Subcutaneous abdominal adipose tissue (tissue), 5 donors: ENCODE data around the gene GCG.

Experiments used
- H3K27ac ChIP-seq: one replicate; pipeline ENCODE4 v1.7.0; 2013; ENCODE audit warnings: low read depth, mild to moderate bottlenecking, inconsistent platforms, low read length, moderate library complexity
- H3K27me3 ChIP-seq, 5 donors: one replicate each; pipeline ENCODE4 v1.7.0; 2013; ENCODE audit warnings: low read length in 5 of 5, inconsistent platforms in 1 of 5; ENCODE audit not compliant: control insufficient read depth in 5 of 5, insufficient read depth in 4 of 5
- H3K36me3 ChIP-seq, 5 donors: one replicate each; pipeline ENCODE4 v1.7.0; 2013; ENCODE audit warnings: low read length in 5 of 5; ENCODE audit not compliant: control insufficient read depth in 5 of 5, insufficient read depth in 5 of 5
- H3K4me1 ChIP-seq, 5 donors: one replicate each; pipeline ENCODE4 v1.7.0; 2013; ENCODE audit warnings: low read length in 5 of 5, mild to moderate bottlenecking in 3 of 5, moderate library complexity in 1 of 5; ENCODE audit not compliant: control insufficient read depth in 5 of 5, insufficient read depth in 5 of 5
- H3K4me3 ChIP-seq, 5 donors: one replicate each; pipeline ENCODE4 v1.7.0; 2013; ENCODE audit warnings: low read length in 5 of 5, low read depth in 1 of 5
- H3K9ac ChIP-seq, 5 donors: one replicate each; pipeline ENCODE4 v1.7.0; 2013; ENCODE audit warnings: low read length in 5 of 5, mild to moderate bottlenecking in 4 of 5, moderate library complexity in 3 of 5
- H3K9me3 ChIP-seq, 5 donors: one replicate each; pipeline ENCODE4 v1.7.0; 2013; ENCODE audit warnings: low read length in 5 of 5; ENCODE audit not compliant: control insufficient read depth in 5 of 5
- donor health status: healthy.
- donor health status: healthy.
- donor health status: healthy.
- donor health status: healthy.
- donor health status: healthy.

Gene GCG

GRCh38 chr2:162106746-162107145, 45.3 kb downstream of the GCG start:
- no peaks in the 10 kb centered on the region for H3K27me3 ChIP-seq
- no peak overlapping the region for H3K27ac ChIP-seq
- no peak overlapping the region for H3K4me3 ChIP-seq
- no peaks in the 10 kb centered on the region for H3K9me3 ChIP-seq
- H3K4me1 ChIP-seq: no peaks in the 10 kb centered on the region
- H3K9ac ChIP-seq: no peak overlapping the region
- H3K36me3 ChIP-seq: no peaks in the 10 kb centered on the region

GRCh38 chr2:162106146-162106551, 45.9 kb downstream of the GCG start:
- Histone ChIP-seq H3K4me3 (no peak overlapping the region), H3K27ac (no peak overlapping the region), H3K9me3 (no peaks in the 10 kb centered on the region), H3K4me1 (no peaks in the 10 kb centered on the region), H3K27me3 (no peaks in the 10 kb centered on the region), H3K9ac (no peak overlapping the region), H3K36me3 (no peaks in the 10 kb centered on the region)

GRCh38 chr2:162103443-162104009, 48.5 kb downstream of the GCG start:
- Histone ChIP-seq H3K4me1 (no peaks in the 10 kb centered on the region), H3K27ac (no peak overlapping the region)

GRCh38 chr2:162100579-162100978, 51.5 kb downstream of the GCG start:
- Histone ChIP-seq H3K27ac (no peak overlapping the region), H3K4me3 (no peak overlapping the region), H3K36me3 (no peaks in the 10 kb centered on the region), H3K9ac (no peak overlapping the region), H3K4me1 (no peaks in the 10 kb centered on the region), H3K9me3 (no peaks in the 10 kb centered on the region), H3K27me3 (no peaks in the 10 kb centered on the region)

More at GRCh38 chr2:162103443-162104009, 48.5 kb downstream of the GCG start:
- Histone ChIP-seq H3K27me3 (no peaks in the 10 kb centered on the region), H3K36me3 (no peaks in the 10 kb centered on the region), H3K4me3 (no peak overlapping the region), H3K9me3 (no peaks in the 10 kb centered on the region), H3K9ac (no peak overlapping the region)

- Histone ChIP-seq H3K27ac (no peak overlapping the region), H3K9ac (no peak overlapping the region), H3K4me1 (no peaks in the 10 kb centered on the region), H3K9me3 (no peaks in the 10 kb centered on the region), H3K36me3 (no peaks in the 10 kb centered on the region), H3K4me3 (no peak overlapping the region), H3K27me3 (no peaks in the 10 kb centered on the region)
Observed at GRCh38 chr2:162099836-162100235, 52.2 kb downstream of the GCG start.
